ENCODE data around the gene CA14.
"Not testable (repeated sequence)": the region's sequence is repeated elsewhere in the genome, so short reads cannot be mapped to it uniquely, and the experiment has no call there.

Gene CA14

DNA sequence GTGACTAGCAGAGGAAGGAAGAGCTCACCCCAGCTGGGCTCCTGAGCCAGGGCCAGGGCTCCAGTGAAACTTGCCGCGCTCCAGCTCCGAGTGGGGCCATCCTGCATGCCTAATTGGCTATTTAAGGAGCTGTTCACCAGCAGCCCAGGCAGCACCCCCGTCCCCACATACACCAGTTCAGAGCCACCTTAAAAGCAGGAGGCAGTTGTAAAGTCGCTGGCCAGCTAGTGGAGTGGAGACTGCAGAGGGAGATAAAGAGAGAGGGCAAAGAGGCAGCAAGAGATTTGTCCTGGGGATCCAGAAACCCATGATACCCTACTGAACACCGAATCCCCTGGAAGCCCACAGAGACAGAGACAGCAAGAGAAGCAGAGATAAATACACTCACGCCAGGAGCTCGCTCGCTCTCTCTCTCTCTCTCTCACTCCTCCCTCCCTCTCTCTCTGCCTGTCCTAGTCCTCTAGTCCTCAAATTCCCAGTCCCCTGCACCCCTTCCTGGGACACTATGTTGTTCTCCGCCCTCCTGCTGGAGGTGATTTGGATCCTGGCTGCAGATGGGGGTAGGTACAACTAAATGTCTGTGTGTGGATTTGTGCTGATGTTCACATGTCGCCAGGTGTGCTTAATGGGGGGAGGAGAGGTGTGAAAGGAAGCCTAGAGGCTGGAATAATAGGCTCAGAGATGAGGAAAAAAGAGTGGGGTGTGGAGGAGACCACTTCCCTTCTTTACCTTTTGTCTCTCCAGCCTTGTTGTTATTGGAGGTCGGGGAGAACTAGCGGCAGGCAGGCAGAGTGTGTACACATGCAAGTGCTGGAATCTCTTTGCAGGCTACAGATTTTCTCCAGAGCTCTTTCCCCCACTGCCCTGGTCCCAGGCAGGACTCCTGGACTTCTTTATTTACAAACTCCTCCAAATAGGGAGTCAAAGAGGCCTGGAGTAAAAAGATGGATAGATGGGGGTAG, at the start of gene CA14:
TSS of gene CA14 (plus strand) at position 151 of the 962 bp plus-strand sequence. CDS start at position 506, 355 bp downstream.
- no peak for DNase-seq (ENCODE audit: low read depth in 3 of 3)

DNA sequence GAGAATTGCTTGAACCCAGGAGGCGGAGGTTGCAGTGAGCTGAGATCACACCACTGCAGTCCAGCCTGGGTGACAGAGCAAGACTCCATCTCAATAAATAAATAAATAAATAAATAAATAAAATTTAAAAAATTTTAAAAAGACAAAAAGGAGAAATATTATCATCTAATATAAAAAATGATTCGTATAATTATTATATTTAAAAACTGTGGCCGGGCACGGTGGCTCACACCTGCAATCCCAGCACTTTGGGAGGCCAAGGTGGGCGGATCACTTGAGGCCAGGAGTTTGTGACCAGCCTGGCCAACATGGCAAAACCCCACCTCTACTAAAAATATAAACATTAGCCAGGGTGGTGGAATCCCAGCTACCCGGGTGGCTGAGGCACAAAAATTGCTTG, 49.1 kb upstream of the CA14 start:
- not testable (repeated sequence) for DNase-seq (ENCODE audit: low read depth in 3 of 3)

DNA sequence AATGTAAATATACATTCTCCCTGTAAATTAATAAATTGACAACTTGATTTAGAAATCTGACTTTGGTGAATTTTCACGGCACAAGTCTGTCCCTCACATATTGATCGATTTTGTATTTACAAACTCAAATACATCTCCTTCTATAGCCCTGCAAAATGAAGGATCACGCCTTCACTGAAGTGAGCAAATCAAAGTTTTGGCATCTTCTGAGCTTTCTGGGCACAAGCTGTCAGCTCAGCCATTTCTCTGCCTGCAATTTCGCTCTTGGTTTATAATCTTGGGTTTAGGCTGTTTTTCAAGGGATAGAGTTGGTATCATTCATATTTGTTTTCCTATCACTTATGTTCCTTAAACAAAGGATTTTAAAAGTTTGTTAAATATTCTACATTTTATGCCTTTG, 47.5 kb upstream of the CA14 start:
- no peak for DNase-seq (ENCODE audit: low read depth in 3 of 3)

DNA sequence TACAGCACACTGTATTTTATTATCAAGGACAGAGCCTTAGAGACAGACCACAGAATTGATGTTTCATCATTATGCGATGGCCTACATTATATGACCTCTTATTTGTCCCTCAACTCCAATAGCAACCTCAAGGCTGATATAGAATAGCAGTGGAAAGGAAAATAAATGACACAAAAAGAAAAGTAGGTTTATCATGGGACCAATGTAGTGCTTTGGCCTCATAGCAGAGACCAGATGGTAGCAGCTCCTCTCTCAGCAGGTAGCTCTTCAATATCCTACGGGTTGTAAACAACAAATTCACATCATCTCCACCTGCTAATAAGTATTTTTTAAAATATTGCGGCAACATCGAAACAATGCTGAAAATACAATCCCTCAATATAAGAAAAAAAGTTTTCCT, 46.9 kb upstream of the CA14 start:
- DNase-seq (ENCODE audit: low read depth in 3 of 3) = no peak

DNA sequence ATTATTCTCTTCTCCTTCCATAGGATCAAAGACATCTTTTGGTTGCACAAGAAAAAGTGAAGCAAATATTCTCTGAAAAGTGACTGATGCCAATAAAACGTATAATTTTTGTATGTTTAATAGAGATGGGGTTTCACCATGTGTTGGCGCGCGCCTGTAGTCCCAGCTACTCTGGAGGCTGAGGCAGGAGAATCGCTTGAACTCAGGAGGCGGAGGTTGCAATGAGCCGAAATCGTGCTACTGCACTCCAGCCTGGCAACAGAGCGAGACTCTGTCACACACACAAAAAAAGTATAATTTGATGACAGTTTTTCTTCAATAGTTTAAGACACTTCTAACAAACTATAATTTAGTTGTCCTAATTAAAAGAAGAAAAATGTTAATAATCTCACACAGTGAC, 45.5 kb upstream of the CA14 start:
- no peak for DNase-seq (ENCODE audit: low read depth in 3 of 3)

DNA sequence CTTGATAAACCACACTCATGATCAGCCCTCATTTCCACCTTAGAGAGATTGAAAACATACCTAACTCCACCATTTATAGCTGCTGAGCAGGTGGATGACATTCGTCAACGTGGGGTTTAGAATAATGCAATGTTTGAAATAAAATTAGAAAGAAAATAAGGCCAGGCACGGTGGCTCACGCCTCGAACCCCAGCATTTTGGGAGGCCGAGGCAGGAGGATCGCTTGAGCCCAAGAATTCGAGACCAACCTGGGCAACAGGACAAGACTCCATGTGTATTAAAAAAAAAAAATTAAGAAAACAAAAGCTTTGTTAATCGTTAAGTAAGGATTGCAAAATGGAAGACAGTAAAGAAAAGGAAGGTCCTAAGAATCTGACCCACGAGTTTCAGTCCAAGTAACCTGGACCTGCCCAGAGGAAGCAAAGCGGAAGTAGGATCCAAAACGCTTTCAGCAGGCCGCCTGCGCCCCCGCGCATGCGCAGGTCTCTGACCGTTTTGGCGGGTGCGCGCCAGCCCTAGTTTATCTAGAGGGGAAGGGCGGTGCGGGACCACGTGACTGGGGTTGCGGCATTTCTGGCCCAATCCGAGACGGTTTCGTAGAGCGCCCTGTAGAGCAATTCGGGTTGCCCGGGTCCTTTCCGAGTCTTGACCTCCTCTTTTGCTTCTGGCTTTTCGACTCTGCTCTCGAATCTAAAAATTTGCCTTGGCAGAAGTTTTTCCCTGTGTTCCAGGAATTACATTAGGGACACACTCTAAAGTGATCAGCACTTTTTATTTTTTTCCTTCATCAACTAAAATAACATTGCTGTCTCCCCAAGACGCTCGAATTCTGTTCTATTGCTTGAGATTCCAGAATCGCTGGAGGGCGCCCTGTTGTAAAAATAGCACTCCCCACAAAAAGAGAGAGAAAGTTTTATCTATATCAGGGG, 44.1 kb upstream of the CA14 start:
- DNase-seq (ENCODE audit: low read depth in 3 of 3) = peak; percentile 81 to 92 (median 83)

DNA sequence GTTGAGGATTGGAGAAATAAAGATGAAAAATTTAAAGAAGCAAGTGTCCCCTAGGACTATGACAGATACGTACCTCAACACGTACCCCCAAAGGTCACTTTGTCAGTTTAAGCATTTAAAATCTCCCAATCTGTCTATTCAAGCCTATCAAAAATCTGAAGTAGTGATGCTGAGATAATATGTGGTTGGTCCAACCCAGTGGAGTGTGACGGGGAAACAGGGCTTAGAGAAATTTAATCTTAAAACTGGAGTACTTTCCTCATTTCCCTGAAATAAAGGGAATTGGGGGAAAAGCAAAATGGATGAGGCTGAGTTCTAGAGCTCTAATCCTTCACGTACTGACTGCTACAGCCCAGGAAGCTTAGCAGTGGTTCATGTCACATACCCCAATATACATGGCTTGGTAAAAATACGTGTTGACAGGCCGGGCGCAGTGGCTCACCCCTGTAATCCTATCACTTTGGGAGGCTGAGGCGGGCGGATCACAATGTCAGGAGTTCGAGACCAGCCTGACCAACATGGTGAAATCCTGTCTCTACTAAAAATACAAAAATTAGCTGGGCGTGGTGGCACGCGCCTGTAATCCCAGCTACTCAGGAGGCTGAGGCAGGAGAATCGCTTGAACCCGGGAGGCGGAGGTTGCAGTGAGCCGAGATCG, 43.3 kb upstream of the CA14 start:
- DNase-seq (ENCODE audit: low read depth in 3 of 3) = not testable (repeated sequence)

DNA sequence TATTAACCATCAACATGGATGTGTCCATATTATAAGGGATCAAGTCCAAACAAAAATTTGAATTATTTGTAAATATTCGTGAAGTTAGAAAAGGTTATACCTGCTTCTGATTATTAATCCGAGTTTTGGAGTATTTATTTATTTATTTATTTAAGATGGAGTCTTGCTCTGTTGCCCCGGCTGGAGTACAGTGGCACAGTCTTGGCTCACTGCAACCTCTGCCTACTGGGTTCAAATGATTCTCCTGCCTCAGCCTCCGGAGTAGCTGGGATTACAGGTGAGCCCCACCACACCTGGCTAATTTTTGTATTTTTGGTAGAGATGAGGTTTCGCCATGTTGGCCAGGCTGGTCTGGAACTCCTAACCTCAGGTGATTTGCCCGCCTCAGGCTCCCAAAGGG, 41.7 kb upstream of the CA14 start:
- DNase-seq (ENCODE audit: low read depth in 3 of 3) = not testable (repeated sequence)

DNA sequence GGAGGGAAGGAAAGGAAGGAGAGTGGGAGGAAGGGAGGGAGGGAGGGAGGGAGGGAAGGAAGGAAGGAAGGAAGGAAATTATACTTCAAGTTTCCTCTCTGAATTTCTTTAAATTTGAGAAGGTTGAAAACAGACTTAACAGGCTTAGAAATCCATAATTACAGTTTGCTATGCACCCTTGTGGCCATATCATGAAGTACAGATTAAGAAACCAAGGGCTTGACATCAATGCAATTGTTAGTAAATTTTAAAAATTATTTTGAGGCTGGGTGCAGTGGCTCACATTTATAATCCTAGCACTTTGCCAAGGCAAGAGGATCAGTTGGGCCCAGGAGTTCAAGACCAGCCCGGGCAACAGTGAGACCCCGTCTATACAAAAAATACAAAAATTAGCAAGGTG, 36.0 kb upstream of the CA14 start:
- DNase-seq (ENCODE audit: low read depth in 3 of 3) = no peak

DNA sequence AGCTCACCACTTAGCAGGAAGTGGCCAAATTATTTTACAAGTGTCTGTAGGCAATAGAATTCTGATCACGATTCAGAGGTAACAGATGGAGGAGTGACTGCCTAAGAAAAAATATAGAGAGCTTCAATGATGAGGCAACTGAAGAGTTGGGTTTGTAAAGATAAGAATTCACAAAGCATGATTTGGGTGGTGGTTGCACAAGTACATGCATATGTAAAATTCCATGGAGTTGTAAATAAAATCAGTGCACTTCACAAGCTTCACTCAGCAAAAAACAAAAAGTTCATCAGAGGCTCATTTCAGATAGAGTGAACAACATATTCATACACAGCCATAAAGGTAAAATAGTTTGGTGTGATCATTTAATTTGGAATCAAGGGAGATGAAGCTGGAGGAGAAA, 32.6 kb upstream of the CA14 start:
- DNase-seq (ENCODE audit: low read depth in 3 of 3) = no peak

DNA sequence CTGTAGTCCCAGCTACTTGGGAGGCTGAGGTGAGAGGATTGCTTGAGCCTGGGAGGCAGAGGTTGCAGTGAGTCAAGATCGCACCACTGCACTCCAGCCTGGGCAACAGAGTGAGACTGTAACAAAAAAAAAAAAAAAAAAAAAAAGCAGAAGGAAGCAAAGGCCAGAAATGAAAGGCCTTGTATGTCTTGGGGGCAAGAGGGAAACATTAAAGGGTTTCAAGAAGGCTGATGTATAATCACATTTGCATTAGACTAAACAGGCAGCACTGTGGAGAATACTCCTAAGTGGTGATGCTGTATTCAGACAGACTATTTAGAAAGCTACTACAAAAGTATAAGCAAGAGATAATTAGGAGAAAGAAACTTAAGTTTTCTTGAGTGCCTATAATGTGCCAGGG, 32.0 kb upstream of the CA14 start:
- DNase-seq (ENCODE audit: low read depth in 3 of 3) = no peak

DNA sequence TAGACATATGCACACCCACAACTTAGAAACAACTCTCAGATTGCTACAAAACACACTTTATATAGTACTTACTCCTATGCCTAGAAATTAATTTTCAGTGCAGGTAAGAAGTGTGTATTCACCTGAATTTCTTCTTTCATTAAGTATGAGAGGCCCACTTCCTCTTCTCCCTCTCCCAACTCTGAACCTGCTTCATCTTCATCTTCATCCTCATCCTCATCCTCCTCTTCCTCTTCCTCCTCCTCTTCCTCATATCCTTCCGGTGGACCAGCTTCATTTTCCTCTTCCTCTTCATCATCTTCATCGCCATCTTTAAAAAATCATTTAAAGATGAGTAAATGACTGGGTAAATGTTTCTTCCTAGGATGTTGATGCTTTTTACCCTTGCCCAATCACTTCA, 31.1 kb upstream of the CA14 start:
- DNase-seq (ENCODE audit: low read depth in 3 of 3) = no peak

DNA sequence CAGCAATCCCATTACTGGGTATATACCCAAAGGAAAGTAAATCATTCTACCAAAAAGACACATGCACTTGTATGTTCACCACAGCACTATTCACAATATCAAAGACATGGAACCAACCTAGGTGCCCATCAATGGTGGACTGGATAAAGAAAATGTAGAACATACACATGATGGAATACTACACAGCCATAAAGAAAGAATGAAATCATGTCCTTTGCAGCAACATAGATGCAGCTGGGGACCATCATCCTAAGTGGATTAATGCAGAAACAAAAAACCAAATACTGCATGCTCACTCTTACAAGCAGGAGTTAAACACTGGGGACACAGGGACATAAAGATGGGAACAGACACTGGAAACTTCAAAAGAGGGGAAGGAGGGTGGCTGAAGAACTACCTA, 30.3 kb upstream of the CA14 start:
- DNase-seq (ENCODE audit: low read depth in 3 of 3) = no peak

DNA sequence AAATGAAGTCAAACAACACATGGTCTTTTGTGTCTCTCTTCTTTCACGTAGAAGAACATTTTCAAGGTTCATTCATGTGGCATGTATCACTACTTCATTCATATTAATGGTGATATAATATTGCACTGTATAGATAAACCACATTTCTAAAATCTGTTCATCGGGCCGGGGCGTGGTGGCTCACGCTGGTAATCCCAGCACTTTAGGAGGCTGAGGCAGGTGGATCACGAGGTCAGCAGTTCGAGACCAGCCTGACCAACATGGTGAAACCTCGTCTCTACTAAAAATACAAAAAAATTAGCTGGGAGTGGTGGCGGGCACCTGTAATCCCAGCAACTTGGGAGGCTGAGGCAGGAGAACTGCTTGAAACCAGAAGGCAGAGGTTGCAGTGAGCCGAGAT, 29.3 kb upstream of the CA14 start:
- DNase-seq (ENCODE audit: low read depth in 3 of 3) = not testable (repeated sequence)

DNA sequence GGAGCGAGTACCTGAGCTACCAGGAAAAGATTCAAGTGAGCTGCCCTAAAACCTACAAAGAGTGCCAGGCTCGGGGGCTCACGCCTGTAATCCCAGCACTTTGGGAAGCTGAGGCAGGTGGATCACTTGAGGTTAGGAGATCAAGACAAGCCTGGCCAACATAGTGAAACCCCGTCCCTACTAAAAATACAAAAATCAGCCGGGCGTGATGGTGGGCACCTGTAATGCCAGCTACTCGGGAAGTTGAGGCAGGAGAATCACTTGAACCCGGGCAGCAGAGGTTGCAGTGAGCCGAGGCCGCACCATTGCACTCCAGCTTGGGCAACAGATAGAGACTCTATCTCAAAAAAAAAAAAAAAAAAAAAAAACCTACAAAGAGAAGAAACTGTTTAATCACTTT, 24.7 kb upstream of the CA14 start:
- not testable (repeated sequence) for DNase-seq (ENCODE audit: low read depth in 3 of 3)

DNA sequence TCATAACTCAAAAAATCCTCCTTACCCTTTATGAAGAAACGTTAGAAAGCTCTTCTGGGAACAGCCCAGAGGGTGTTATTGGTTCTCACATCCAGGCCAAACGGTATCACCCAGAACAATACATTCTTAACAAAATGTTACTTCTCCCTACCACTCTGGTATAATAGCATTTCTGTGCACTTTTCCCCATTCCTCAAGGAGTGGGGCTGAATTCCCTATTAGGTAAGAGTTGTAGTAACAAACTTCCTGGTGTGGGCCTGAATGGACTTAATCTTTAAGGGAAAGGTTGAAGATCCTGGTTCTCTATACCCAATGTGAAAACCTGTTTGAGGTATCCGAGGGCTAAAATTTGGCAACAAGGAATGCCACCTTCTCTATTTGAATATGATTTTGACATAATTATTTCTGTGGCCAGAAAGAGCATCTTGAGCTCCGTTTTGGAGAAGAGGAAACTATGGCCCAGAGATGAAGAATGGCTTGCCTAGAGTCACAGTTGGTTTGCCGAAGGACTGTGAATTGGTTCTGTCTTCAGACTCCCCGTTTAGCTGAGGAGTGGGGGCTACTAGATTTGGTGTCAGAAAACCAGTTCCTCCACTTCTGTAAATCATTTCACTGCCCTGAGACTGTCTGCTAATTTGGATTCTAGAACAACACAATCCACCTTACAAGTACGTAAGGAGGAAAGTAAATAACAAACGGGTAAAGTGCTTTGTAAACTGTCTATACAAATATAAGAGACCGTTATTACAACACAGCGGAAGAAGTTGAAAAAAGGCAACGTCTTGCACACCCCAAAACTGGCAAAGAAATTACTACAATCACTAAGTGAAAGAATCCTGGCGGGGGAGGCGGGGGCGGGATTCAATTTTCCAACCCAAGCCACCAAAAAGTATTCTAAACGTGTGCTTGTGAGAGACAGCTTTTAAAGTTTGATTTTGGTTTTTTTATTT, 23.9 kb upstream of the CA14 start:
- DNase-seq (ENCODE audit: low read depth in 3 of 3) = peak in 1 of 3 experiments; percentile 69

DNA sequence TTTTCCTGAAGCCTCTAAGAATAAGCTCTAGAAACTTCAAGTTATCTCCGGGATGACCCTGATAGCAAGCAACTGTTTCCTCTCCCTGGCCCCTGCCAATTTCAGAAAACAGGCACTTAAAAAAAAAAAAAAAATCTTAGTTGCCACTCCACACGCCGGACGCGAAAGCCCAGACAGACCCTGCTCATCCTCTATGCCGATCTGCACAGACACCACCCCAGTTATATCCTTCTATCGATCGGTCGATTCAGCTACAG, 23.3 kb upstream of the CA14 start:
- no peak for DNase-seq (ENCODE audit: low read depth in 3 of 3)

DNA sequence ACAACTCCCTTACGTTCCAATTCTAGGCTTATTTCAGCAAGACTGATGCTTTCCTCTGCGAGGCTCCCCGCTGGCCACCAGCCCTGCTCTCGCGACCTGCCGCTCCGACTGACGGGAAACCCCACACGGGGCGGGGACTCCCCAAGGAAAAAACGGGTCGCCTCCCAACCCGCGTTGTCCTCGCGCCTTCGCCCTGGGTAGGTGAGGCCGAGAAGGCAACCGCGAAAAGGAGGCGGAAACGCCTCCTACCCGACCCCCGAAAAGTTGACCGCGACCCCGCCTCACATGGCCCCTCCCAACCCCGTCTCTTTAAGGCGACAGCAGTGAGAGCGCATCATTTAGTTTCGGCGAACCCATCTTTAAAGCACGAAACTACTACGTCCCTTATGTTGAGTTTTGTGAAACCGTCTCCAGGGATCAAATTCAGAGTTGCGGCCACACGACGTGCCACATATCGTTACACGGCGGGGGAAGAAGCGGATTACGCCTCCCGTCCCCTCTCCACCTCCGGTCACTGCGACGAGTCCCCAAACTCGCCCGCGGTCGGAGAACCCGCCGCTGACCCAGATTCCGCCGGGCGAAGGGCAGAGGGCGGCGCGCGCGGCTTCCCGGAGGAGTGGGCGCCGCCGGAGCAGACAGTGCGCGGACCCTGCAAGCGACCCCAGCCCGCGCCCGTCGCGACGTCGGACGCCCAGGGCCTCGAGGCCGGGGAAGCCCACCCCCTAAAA, 22.8 kb upstream of the CA14 start:
- peak; percentile 74 to 94 (median 78) for DNase-seq (ENCODE audit: low read depth in 3 of 3)

DNA sequence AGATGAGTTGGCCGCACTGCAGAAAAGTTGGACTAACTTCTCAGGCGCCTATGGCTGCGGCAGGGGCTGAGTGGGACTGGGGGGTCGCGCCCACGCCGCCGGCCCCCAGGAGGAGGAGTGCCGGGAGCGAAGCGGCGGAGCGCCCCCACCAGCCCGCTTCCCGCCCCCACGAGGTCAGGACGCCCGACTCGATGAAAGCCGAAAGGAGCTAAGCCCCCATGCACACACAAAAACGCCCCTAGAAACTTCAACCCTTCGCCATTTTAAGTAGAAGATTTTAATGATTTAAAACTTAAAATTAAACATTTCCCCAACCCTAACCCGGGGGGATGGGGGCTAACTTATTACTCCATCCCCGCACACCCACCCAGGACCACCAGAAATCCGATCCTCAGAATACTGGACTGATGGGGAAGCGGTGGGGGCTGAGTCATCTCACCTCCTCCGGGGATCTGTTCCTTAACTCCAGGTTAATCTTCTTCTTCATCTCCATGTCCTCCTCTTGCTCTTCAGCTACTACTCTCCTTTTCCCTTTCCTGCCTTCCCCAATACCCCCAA, 22.2 kb upstream of the CA14 start:
- peak in 1 of 3 experiments; percentile 19 for DNase-seq (ENCODE audit: low read depth in 3 of 3)
